GM18526 (cell line): ENCODE measurements around the gene NOX3.

Experiments used
- POLR2A ChIP-seq: IDR thresholded peaks from 3 replicates; pipeline ENCODE4 v1.6.1; 2011; ENCODE audit not compliant: insufficient read length; ENCODE audit errors: extremely low read depth

The NOX3 gene

GRCh38 chr6:155444120-155444917 is 11.3 kb downstream of the NOX3 start:
- no peak for TF ChIP-seq POLR2A

GRCh38 chr6:155443168-155443567 is 12.5 kb downstream of the NOX3 start:
- no peak for TF ChIP-seq POLR2A

GRCh38 chr6:155442562-155442961 is 13.1 kb downstream of the NOX3 start:
- TF ChIP-seq POLR2A, result no peak

- TF ChIP-seq POLR2A, result no peak
Measured at GRCh38 chr6:155441112-155441465, 14.6 kb downstream of the NOX3 start.

GRCh38 chr6:155440398-155441111 is 15.1 kb downstream of the NOX3 start:
- TF ChIP-seq POLR2A, result no peak

GRCh38 chr6:155439376-155439775 is 16.3 kb downstream of the NOX3 start:
- TF ChIP-seq POLR2A, result no peak

- TF ChIP-seq POLR2A, result no peak
Measured at GRCh38 chr6:155436981-155437749, 18.5 kb downstream of the NOX3 start.

GRCh38 chr6:155434829-155435423 is 20.7 kb downstream of the NOX3 start:
- no peak for TF ChIP-seq POLR2A

GRCh38 chr6:155434096-155434495 is 21.5 kb downstream of the NOX3 start:
- no peak for TF ChIP-seq POLR2A

GRCh38 chr6:155432293-155432692 is 23.3 kb downstream of the NOX3 start:
- TF ChIP-seq POLR2A, result no peak

GRCh38 chr6:155429321-155429893 is 26.2 kb downstream of the NOX3 start:
- no peak for TF ChIP-seq POLR2A

- no peak for TF ChIP-seq POLR2A
Measured at GRCh38 chr6:155426408-155426945, 29.2 kb downstream of the NOX3 start.

- no peak for TF ChIP-seq POLR2A
Measured at GRCh38 chr6:155424181-155424580, 31.5 kb downstream of the NOX3 start.

GRCh38 chr6:155422635-155423034 is 33.0 kb downstream of the NOX3 start:
- no peak for TF ChIP-seq POLR2A

- no peak for TF ChIP-seq POLR2A
Measured at GRCh38 chr6:155420492-155420891, 35.1 kb downstream of the NOX3 start.
